Measurements from ENCODE around the gene FAM90A1.
"Not testable (repeated sequence)": the region's sequence is repeated elsewhere in the genome, so short reads cannot be mapped to it uniquely, and the experiment has no call there.

GRCh38 chr12:8240340-8241114 lies 13.1 kb upstream of the FAM90A1 start:
- not testable (repeated sequence) for TF ChIP-seq RXRA (IDR thresholded peaks at IDR 0.05); CTCF (IDR thresholded peaks at IDR 0.05; ENCODE audit: low read depth, low read length, missing input control); NR2F2 (IDR thresholded peaks at IDR 0.05)

All from liver (tissue), 3 donors.